AG10803 (cell line): ENCODE results near the gene XYLT2.

ENCODE experiments used
- DNase-seq: peaks from one replicate; pipeline ENCODE4 v3.0.0; 2010; ENCODE audit warnings: low read depth
- H3K4me3 ChIP-seq: 2 replicates; pipeline ENCODE4 v1.5.1; 2011; ENCODE audit warnings: mild to moderate bottlenecking, low read length, control low read depth
- TF ChIP-seq, protein P1 (sequence below): conservative IDR thresholded peaks from 2 replicates; pipeline ENCODE4 v1.5.1; 2011; ENCODE audit warnings: mild to moderate bottlenecking, low read length, control low read depth, inconsistent platforms

Gene XYLT2

DNA sequence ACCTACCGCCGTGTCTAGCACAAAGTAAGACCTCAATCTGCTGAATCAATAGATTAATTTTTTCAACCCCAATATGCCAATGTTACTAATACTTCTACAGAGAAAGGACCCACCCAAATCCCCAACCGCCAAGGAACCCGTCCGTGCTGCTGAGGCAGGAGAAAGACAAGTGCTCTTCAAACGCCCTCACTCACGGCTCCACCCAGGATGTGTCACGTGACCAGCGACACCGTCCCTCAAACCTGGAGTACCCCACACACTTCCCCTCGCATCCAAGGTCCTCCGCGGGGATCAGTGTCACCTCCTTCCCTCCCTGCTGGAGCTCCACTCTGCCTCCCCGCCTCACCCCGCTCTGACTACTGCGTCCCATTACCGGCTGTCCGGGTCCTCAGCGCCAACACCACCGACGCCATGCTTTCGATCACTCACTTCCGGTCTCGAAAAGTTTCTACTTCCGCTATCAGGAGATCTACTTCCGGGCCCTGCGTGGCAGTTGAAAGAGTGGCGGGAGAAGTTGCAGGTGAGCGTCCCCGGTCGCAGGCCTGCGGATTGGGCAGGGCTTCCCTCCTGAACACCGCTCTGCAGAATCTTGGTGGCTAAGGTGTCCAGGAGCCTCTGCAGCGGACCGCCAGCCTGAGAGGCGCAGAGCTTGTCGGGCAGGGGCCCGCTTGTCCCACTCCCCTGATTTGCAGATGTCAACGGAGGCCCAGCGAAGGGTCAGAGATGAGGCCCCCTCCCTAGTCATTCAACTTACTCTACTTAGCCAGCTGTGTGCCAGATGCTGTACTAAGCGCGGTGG is 27.0 kb downstream of the XYLT2 start, which contains the start of the genes EME1 and MRPL27:
TSS of gene EME1 (plus strand) at position 472 of the 799 bp plus-strand sequence. CDS start 1,980 bp downstream, outside the sequence.
TSS of gene MRPL27 (minus strand) at position 427 of the 799 bp plus-strand sequence. CDS start at position 413, 14 bp downstream.
- peak within 1 kb of the TSS; percentile 83 for H3K4me3 ChIP-seq
- TF ChIP-seq, protein P1, sequence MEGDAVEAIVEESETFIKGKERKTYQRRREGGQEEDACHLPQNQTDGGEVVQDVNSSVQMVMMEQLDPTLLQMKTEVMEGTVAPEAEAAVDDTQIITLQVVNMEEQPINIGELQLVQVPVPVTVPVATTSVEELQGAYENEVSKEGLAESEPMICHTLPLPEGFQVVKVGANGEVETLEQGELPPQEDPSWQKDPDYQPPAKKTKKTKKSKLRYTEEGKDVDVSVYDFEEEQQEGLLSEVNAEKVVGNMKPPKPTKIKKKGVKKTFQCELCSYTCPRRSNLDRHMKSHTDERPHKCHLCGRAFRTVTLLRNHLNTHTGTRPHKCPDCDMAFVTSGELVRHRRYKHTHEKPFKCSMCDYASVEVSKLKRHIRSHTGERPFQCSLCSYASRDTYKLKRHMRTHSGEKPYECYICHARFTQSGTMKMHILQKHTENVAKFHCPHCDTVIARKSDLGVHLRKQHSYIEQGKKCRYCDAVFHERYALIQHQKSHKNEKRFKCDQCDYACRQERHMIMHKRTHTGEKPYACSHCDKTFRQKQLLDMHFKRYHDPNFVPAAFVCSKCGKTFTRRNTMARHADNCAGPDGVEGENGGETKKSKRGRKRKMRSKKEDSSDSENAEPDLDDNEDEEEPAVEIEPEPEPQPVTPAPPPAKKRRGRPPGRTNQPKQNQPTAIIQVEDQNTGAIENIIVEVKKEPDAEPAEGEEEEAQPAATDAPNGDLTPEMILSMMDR: no peak
- peak; percentile 82 for DNase-seq

DNA sequence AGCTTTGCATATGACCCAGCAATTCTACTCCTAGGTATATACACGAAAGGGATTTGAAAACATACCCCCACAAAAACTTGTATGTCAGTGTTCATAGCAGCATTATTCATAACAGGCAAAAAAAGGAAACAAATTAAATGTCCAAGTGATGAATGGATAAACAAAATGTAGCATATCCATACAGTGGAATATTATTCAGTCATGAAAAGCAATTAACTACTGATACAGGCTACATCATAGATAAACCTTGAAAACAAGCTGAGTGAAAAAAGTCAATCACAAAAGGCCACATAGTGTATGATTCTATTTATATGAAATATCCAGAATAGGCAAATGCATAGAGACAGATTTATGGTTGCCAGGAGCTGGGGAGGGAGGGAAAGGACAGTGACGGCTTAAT is 27.8 kb downstream of the XYLT2 start:
- peak overlapping the region; percentile 83 for H3K4me3 ChIP-seq
- TF ChIP-seq, protein P1: no peak
- DNase-seq: no peak

GRCh38 chr17:50375858-50376538 is 30.1 kb downstream of the XYLT2 start:
- DNase-seq: no peak
- no peak overlapping the region for H3K4me3 ChIP-seq
- TF ChIP-seq, protein P1: no peak

DNA sequence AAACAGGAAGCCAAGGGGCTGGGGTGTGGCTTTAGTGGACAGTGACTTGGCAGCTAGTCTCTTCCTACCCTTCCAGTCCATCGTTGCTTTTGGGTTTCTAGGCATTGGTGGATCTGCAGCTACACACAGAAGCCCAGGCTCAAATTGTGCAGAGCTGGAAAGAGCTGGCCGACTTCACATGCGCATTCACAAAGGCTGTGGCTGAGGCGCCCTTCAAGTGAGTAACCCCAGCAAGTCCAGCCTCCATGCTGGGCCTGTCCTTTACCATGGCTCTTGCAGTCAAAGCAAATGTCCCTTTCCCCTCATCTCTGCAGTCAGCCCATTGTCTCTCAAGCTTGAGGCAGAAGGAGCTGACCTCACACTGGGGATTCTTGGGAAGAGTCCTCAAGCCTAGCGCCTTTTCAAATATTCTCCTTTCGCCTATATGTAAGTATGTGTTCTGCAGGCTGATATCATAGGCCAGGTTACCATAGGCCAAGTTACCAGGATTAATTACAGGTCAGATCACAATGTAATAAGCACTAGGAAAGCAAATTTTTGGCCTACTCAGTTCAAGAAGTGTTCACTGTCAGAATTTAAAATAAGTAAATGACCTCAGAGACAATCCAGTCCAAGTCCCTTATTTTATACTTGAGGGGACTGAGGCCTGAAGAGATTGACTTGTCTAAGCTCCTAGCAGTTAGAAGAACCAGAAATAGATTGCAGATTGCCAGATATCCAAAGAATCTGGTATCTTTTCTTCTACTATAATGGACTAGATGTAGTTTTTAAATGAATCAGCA is 33.6 kb downstream of the XYLT2 start:
- TF ChIP-seq, protein P1: no peak
- H3K4me3 ChIP-seq: no peak overlapping the region
- DNase-seq: no peak

DNA sequence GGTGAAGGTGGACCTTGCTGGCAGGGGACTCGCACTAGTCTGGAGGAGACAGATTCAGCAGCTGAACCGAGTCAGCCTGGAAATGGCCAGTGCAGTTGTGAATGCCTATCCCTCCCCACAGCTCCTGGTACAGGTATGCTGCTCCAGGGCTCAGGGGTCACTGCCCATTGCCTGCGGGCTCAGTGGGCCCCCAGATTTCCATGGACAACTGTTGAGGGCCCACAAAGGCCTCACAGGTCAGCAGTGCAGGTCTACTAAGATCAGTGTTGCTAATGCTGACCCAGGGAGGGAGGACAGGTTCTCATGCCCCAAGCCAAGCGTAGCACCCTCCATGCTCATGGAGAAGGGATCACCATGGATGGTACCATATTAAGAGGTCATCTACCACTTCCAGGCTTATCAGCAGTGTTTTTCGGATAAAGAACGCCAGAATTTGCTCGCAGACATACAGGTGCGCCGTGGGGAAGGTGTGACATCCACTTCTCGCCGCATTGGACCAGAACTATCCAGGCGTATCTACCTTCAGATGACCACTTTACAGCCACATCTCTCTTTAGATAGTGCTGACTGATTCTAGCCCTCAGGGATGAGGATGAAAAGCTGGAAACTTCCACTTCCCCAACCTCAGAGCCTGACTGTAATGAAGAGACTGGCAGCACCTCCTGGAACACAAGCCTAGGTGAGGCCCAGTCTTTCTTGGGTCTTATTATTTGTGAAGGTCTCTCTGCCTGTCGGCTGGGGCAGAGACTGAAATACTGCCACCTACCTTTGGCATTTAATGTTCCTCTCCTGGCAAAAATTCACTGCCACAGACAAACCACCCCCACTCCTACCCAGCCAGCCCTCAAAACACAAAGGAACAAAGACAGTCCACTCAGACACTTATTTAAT is 34.7 kb downstream of the XYLT2 start:
- no peak for DNase-seq
- H3K4me3 ChIP-seq: no peak overlapping the region
- TF ChIP-seq, protein P1: peak; percentile 8; the same call in 1 of the 2 replicates

DNA sequence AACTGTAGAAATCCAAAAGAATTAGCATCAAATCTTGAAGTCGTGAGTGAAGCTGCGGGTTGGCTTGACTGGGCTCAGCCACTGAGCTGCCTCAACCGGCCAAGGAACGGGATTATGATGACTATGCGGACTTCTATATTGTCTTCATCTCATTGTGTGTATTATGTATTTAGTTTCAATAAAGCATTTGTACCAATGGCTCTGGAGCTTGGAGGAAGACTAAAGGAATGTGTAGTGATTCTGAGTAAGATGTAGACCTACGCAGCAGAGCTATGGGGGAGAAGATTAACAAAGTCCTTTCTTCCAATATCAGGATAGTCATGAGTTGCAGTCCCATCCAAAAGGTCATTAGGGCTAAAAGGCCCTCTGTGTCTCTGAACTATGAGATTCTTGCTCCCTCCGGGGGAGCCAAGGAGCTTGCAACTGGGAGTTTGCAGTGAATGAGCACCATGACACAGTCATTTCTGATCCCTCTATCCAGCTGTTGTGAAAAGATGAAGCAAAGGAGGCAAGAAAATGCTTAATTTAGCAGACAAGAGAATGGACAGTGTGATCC is 35.4 kb downstream of the XYLT2 start:
- DNase-seq: no peak
- no peak overlapping the region for H3K4me3 ChIP-seq
- TF ChIP-seq, protein P1: no peak
